ENCODE data around the gene ENOX1. TPM values are rescaled to one million over a fixed set of nuclear protein-coding genes. Genes with fewer than 3 reads are reported as not detected.

Gene ENOX1
- total RNA-seq, 2 donors from 2014 or later: 0.22 to 1.4 TPM

DNA sequence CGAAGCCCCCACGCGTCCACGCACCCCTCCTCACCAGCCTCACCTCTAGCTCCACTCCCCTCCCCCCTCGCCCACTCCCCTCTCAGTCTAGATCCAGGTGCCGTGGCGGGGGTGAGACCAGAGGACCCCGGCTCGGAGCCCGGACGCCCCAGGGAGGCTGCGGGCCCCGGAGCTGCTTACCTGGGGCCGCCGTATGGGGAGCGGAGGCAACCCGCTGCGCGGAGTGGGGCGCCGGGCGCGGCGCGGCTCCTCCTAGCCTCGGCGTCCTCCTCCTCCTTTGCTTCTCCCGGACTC is 353 bp downstream of the ENOX1 start:
- intact Hi-C loops (cut with DNase I): no loop called here
- Histone ChIP-seq H3K4me1 (peaks cover 3% of the 10 kb centered on the region), H3K36me3 (no peaks in the 10 kb centered on the region), H3K4me3 (peak overlapping the region; percentile 50), H3K9me3 (no peaks in the 10 kb centered on the region), H3K9ac (ENCODE audit: low read depth in 2 of 2, low read length in 2 of 2) (peak overlapping the region in 1 of 2 donors; percentile 19), H3K27ac (peak overlapping the region; percentile 66), H3K27me3 (peaks cover 9% of the 10 kb centered on the region)
- no peak for TF ChIP-seq CTCF (IDR thresholded peaks at IDR 0.05)
- DNase-seq: peak; percentile 17

DNA sequence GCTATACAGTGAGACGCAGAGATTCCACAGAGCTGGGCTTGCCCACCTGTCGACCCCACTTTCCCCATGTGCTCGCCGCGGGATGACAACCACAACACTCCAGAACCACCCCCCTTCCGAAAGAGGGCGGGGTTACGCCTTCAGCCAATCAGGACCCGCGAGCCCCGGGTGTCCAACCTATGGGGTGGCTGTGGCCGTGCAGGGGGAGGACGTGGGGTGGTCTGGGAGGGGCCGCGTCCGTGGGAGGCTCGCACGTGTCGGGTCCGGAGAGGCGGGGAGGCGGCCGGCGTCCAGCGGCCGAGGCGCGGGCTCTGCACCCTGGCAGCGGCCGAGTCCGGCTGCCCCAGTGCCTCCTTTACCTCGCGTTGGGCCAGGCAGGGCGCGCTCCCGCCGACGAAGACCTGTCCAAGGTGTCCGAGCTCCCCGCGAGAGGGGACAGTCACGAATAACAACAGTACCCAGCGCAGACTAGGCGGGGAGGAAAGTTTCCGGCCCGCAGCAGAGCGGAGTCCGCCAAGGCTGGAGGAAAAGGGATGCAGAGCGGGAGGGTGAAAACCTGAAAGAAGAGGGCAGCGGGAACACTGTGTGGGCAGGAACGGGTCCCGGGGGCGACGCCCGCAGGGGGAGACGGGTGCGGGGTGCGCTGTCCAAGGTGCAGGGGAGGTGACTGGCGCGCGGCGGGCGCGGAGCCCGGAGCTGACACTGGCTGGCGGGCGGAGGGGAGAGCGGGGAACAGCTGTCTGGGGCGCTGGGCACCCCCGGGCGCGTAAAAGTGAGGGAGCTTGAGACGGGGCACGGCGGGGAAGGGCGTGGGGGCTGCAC is 911 bp downstream of the ENOX1 start:
- peaks cover 9% of the 10 kb centered on the region for H3K27me3 ChIP-seq
- H3K9ac ChIP-seq (ENCODE audit: low read depth in 2 of 2, low read length in 2 of 2): peak overlapping the region; percentile 19 to 32
- H3K9me3 ChIP-seq: no peaks in the 10 kb centered on the region
- intact Hi-C loops (cut with DNase I): no loop called here
- H3K36me3 ChIP-seq: no peaks in the 10 kb centered on the region
- TF ChIP-seq CTCF (IDR thresholded peaks at IDR 0.05): no peak
- peak overlapping the region; percentile 66 for H3K27ac ChIP-seq
- H3K4me3 ChIP-seq: peak overlapping the region; percentile 50
- peaks cover 3% of the 10 kb centered on the region for H3K4me1 ChIP-seq
- DNase-seq: peak; percentile 71

DNA sequence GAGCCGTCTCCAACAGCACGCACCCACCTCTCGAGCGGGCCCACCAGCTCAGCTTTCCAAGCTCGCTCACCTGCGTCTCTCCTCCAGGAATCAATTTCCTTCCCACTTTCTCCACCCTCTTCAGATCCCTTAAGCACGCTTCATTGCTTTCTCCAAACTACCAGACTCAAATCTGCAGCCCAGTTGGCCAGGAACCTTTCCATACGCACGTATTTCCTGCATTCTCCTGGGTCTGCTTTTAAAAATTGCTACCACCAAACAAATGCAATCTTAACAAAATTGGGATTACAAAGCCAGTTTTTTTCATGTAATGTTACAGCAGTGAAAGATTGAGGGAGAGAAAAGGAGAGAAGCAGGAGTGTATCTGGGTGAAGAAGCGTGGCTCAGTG is 1.5 kb downstream of the ENOX1 start:
- Histone ChIP-seq H3K4me3 (peak overlapping the region; percentile 50), H3K27me3 (peaks cover 9% of the 10 kb centered on the region), H3K9me3 (no peaks in the 10 kb centered on the region), H3K36me3 (no peaks in the 10 kb centered on the region), H3K27ac (no peak overlapping the region), H3K9ac (ENCODE audit: low read depth in 2 of 2, low read length in 2 of 2) (no peak overlapping the region), H3K4me1 (peaks cover 3% of the 10 kb centered on the region)
- intact Hi-C loops (cut with DNase I): no loop called here
- TF ChIP-seq CTCF (IDR thresholded peaks at IDR 0.05): no peak
- no peak for DNase-seq

GRCh38 chr13:43784496-43784895 is 2.3 kb downstream of the ENOX1 start:
- H3K36me3 ChIP-seq: no peaks in the 10 kb centered on the region
- intact Hi-C loops (cut with DNase I): no loop called here
- peaks cover 9% of the 10 kb centered on the region for H3K27me3 ChIP-seq
- no peak overlapping the region for H3K4me3 ChIP-seq
- H3K9ac ChIP-seq (ENCODE audit: low read depth in 2 of 2, low read length in 2 of 2): no peak overlapping the region
- no peaks in the 10 kb centered on the region for H3K9me3 ChIP-seq
- no peak for DNase-seq
- TF ChIP-seq CTCF (IDR thresholded peaks at IDR 0.05): no peak
- no peak overlapping the region for H3K27ac ChIP-seq
- H3K4me1 ChIP-seq: peaks cover 3% of the 10 kb centered on the region

- H3K9me3 ChIP-seq: no peaks in the 10 kb centered on the region
- TF ChIP-seq CTCF (IDR thresholded peaks at IDR 0.05): no peak
- H3K4me3 ChIP-seq: no peak overlapping the region
- peaks cover 9% of the 10 kb centered on the region for H3K27me3 ChIP-seq
- H3K27ac ChIP-seq: no peak overlapping the region
- H3K36me3 ChIP-seq: no peaks in the 10 kb centered on the region
- H3K9ac ChIP-seq (ENCODE audit: low read depth in 2 of 2, low read length in 2 of 2): no peak overlapping the region
- DNase-seq: no peak
- peaks cover 3% of the 10 kb centered on the region for H3K4me1 ChIP-seq
- intact Hi-C loops (cut with DNase I): no loop called here
Measured at GRCh38 chr13:43783820-43784219, 3.0 kb downstream of the ENOX1 start.

Measured in colonic mucosa (tissue), 4 donors.